HepG2 (cell line): Measurements from ENCODE around the gene SOX9. TPM values are rescaled to one million over a fixed set of nuclear protein-coding genes. Genes with fewer than 3 reads are reported as not detected.

ENCODE experiments used
- ATAC-seq: fragments of 200-7000 bp; cut with Tn5 transposase; 3 replicates; pipeline ENCODE4 v1.9.1; 2020; ENCODE audit warnings: mild to moderate bottlenecking, moderate library complexity
- BruUV-seq: library from RNA; stranded (reverse); fragments of 400-500 nt; replicated peaks from 2 replicates; lab custom pipeline; 2021; lab: Mats Ljungman, UMichigan
- CTCF ChIA-PET: fragments of 300-600 bp; formaldehyde crosslinking; extraction: SDS; loops from one replicate; lab custom pipeline; 2021; ENCODE audit warnings: low total read pairs, inconsistent platforms, low intra/inter-chr PET ratio; lab: Yijun Ruan, JAX
- POLR2A ChIA-PET: fragments of 350-600 bp; sonication (Branson Sonifier 250); formaldehyde crosslinking; loops from one replicate; lab custom pipeline; 2020; ENCODE audit warnings: antibody characterized with exemption, inconsistent platforms; lab: Yijun Ruan, JAX
- DNase-seq: peaks from one replicate; pipeline ENCODE4 v3.0.0-alpha.2; 2015; ENCODE audit warnings: low spot score
- FAIRE-seq: peaks from 3 replicates; lab custom pipeline; 2011; peaks lifted over from hg19 to GRCh38; lab: Jason Lieb, UNC
- H2AFZ ChIP-seq: one replicate; pipeline ENCODE4 v1.6.1; 2011; ENCODE audit warnings: low read length, inconsistent platforms
- H3K27ac ChIP-seq: fragments of 300-600 bp; 3 replicates; pipeline ENCODE4 v1.8.0; 2011; ENCODE audit warnings: mixed run types, mild to moderate bottlenecking, mixed read lengths, low read length, inconsistent platforms; ENCODE audit not compliant: insufficient read depth; ENCODE audit errors: extremely low read length
- H3K27me3 ChIP-seq, 2 experiments: fragments of 200-600 bp in 1 of 2; 2 replicates in 1 of 2; 3 replicates in 1 of 2; pipeline versions ENCODE4 v1.6.0 to v1.8.0; 2011; ENCODE audit warnings: low read length in 2 of 2, mild to moderate bottlenecking in 2 of 2, moderate library complexity in 2 of 2, inconsistent platforms in 1 of 2; ENCODE audit not compliant: insufficient read depth in 2 of 2, control insufficient read depth in 1 of 2
- H3K36me3 ChIP-seq, 2 experiments: fragments of 200-600 bp in 1 of 2; replicated peaks in 1 of 2; 2 replicates in 1 of 2; 3 replicates in 1 of 2; pipeline versions ENCODE4 v1.5.1 to v1.8.0; 2011; ENCODE audit warnings: low read length in 2 of 2, inconsistent platforms in 1 of 2; ENCODE audit not compliant: insufficient read depth in 2 of 2, control insufficient read depth in 1 of 2
- H3K4me1 ChIP-seq: 2 replicates; pipeline ENCODE4 v1.5.1; 2012; ENCODE audit warnings: low read length, inconsistent platforms; ENCODE audit not compliant: insufficient read depth
- H3K4me2 ChIP-seq: 2 replicates; pipeline ENCODE4 v1.6.0; 2011; ENCODE audit warnings: low read depth, low read length, inconsistent platforms
- H3K4me3 ChIP-seq, 3 experiments: fragments of 200-600 bp in 1 of 3; sonication (generic), shearing (Covaris generic) in 1 of 3; replicated peaks in 1 of 3; 2 replicates each; pipeline ENCODE4 v1.5.1; 2011 to 2016; ENCODE audit warnings: low read length in 3 of 3, inconsistent platforms in 2 of 3, low read depth in 2 of 3, mild to moderate bottlenecking in 2 of 3, control low read depth in 1 of 3, mixed read lengths in 1 of 3; ENCODE audit not compliant: insufficient read depth in 1 of 3
- H3K79me2 ChIP-seq: one replicate; pipeline ENCODE4 v1.6.1; 2011; ENCODE audit warnings: low read length, inconsistent platforms; ENCODE audit not compliant: insufficient read depth
- H3K9ac ChIP-seq: 2 replicates; pipeline ENCODE4 v1.6.0; 2011; ENCODE audit warnings: mild to moderate bottlenecking, low read depth, low read length, inconsistent platforms; ENCODE audit not compliant: insufficient read depth
- H3K9me3 ChIP-seq: 2 replicates; pipeline ENCODE4 v1.5.1; 2012; ENCODE audit warnings: mild to moderate bottlenecking, low read length
- H4K20me1 ChIP-seq: 2 replicates; pipeline ENCODE4 v1.6.0; 2011; ENCODE audit warnings: inconsistent platforms, mild to moderate bottlenecking, low read length, moderate library complexity; ENCODE audit not compliant: insufficient read depth
- CBX5 ChIP-seq: sonication (generic); formaldehyde crosslinking; IDR thresholded peaks from 2 replicates; pipeline ENCODE4 v1.4.0; 2020; ENCODE audit warnings: missing genetic modification reagents, borderline replicate concordance
- GABPA ChIP-seq, 2 experiments: IDR thresholded peaks; 2 replicates each; pipeline ENCODE4 v1.6.1; 2011 to 2016; ENCODE audit warnings: low read depth in 2 of 2, low read length in 1 of 2, missing biosample characterization in 1 of 2, missing genetic modification characterization in 1 of 2
- GMEB2 ChIP-seq: IDR thresholded peaks from 2 replicates; pipeline ENCODE4 v1.6.1; 2016; ENCODE audit warnings: missing biosample characterization, missing genetic modification reagents, low read depth
- JARID2 ChIP-seq: sonication (generic); formaldehyde crosslinking; IDR thresholded peaks from 2 replicates; pipeline ENCODE4 v1.8.1; 2023; ENCODE audit warnings: missing genetic modification reagents, inconsistent platforms; ENCODE audit not compliant: insufficient replicate concordance
- ZNF143 ChIP-seq: sonication (generic); formaldehyde crosslinking; IDR thresholded peaks from 2 replicates; pipeline ENCODE4 v1.4.0; 2020; ENCODE audit warnings: missing genetic modification reagents
- ZNF367 ChIP-seq: sonication (generic); formaldehyde crosslinking; IDR thresholded peaks from 2 replicates; pipeline ENCODE4 v1.4.0; 2020; ENCODE audit warnings: missing genetic modification reagents, borderline replicate concordance
- ZNF569 ChIP-seq: sonication (generic); formaldehyde crosslinking; IDR thresholded peaks from 2 replicates; pipeline ENCODE4 v1.5.0; 2020; ENCODE audit warnings: mild to moderate bottlenecking, missing genetic modification reagents, moderate library complexity, borderline replicate concordance
- ZSCAN20 ChIP-seq: sonication (generic); formaldehyde crosslinking; IDR thresholded peaks from 2 replicates; pipeline ENCODE4 v1.4.0; 2020; ENCODE audit warnings: missing genetic modification reagents, mild to moderate bottlenecking, borderline replicate concordance
- WGBS: methylation state at CpG from one replicate; pipeline ENCODE4 v1.1.6; 2017; ENCODE audit warnings: low lambda C conversion rate; 5-methylcytosine and 5-hydroxymethylcytosine counted together
- in situ Hi-C: cut with HindIII; loops from 2 replicates; pipeline ENCODE4 v1.10.0; 2017; ENCODE audit warnings: low pct_unique_long_range_greater_than_20kb; ENCODE audit not compliant: extremely low pct_ligation_motif_present
- intact Hi-C: fragments of 100-400 bp; cut with micrococcal nuclease; formaldehyde crosslinking; loops from one replicate; pipeline ENCODE4 v1.10.0; 2022; ENCODE audit not compliant: unreplicated experiment
- polyA plus RNA-seq, 8 experiments: library from polyadenylated mRNA; depleted of rRNA in 3 of 8; stranded (reverse) in 7 of 8; unstranded in 1 of 8; fragments of >200 nt; fragmentation: Illumina TruSeq in 4 of 8; extraction: Trizol in 4 of 8; gene quantifications; 2 replicates each; pipeline versions ENCODE4 v1.2.1 to v1.2.3, GENCODE V29; 2011 to 2016; ENCODE audit warnings: low read depth in 4 of 8, missing spikeins in 1 of 8, mixed read lengths in 1 of 8; ENCODE audit not compliant: insufficient read depth in 1 of 8
- total RNA-seq, 5 experiments: library from RNA; depleted of rRNA; stranded (reverse); fragments of >200 nt; fragmentation: Illumina TruSeq; extraction: Trizol; gene quantifications; 2 replicates each; pipeline ENCODE4 v1.2.3, GENCODE V29; 2016; ENCODE audit warnings: low read depth in 1 of 5
- TF ChIP-seq, protein P1 (sequence below): sonication (generic); formaldehyde crosslinking; IDR thresholded peaks from 2 replicates; pipeline ENCODE4 v1.9.0; 2021; ENCODE audit warnings: missing genetic modification reagents, borderline replicate concordance

SOX9 gene
- total and polyA plus RNA-seq, 2 of the 13 experiments (the other 11 are each of a cell fraction or from before 2014, with no cell fraction given): 16.1 to 27.6 TPM

DNA sequence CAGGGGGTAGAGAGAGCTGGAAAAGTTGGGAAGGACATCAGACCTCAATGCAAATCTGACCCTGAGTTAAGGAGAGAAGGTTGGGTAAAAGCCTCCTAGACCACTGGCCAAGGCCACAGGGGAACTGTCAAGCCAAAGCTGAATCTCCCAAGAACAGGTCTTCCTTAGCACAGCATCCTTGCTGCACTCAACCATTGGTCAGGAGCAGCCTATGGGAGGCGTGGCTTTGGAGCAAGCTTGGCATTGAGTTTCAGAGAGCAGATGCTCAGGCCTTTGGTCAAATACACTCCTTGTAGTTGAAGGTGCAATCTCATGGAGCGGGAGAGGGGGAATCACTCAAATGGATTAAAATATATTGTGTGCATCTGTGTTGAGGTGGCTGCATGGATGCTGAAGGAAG, 21.8 kb downstream of the SOX9 start:
- Histone ChIP-seq H3K9ac (no peak overlapping the region), H4K20me1 (no peaks in the 10 kb centered on the region), H3K79me2 (no peaks in the 10 kb centered on the region), H3K36me3 (no peaks in the 10 kb centered on the region), H3K4me2 (no peak overlapping the region), H3K27ac (no peak overlapping the region), H2AFZ (no peak overlapping the region), H3K4me3 (no peak overlapping the region)
- in situ Hi-C loops (no loop called here), intact Hi-C loops (no loop called here)
- CTCF ChIA-PET: no interaction called here
- BruUV-seq: no TSS peak
- FAIRE-seq (no peak), ATAC-seq (no peak)
- TF ChIP-seq ZNF367 (no peak), ZSCAN20 (no peak), GMEB2 (CRISPR knock-in tag) (no peak), JARID2 (CRISPR knock-in tag) (no peak), CBX5 (no peak), ZNF569 (CRISPR knock-in tag) (no peak), GABPA (IDR thresholded peaks at IDR 0.05; ENCODE audit: low read depth, low read length) (no peak), GABPA (CRISPR knock-in tag; IDR thresholded peaks at IDR 0.05; ENCODE audit: low read depth) (no peak), ZNF143 (CRISPR knock-in tag) (no peak)
- TF ChIP-seq, protein P1, sequence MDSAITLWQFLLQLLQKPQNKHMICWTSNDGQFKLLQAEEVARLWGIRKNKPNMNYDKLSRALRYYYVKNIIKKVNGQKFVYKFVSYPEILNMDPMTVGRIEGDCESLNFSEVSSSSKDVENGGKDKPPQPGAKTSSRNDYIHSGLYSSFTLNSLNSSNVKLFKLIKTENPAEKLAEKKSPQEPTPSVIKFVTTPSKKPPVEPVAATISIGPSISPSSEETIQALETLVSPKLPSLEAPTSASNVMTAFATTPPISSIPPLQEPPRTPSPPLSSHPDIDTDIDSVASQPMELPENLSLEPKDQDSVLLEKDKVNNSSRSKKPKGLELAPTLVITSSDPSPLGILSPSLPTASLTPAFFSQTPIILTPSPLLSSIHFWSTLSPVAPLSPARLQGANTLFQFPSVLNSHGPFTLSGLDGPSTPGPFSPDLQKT (CRISPR knock-in tag): no peak
- TF ChIP-seq, all 625 proteins: peak for 0
- Histone ChIP-seq H3K4me1 (peaks cover 16% of the 10 kb centered on the region), H3K27me3 (peaks cover 2 to 25% of the 10 kb centered on the region in 2 experiments; a peak in 2 of 5 replicates), H3K9me3 (no peaks in the 10 kb centered on the region)
- 75% methylated on average over 2 of the region's 2 CpGs for WGBS
- POLR2A ChIA-PET: interaction anchor here (0.8 to 1.7 kb wide), 5 partner anchors 9 to 257 kb away, joined by 3 to 12 read pairs (median 4); partner anchors contain the start of gene SOX9
- DNase-seq: no peak
